ENCODE results near the gene NANOGP8.

GRCh38 chr15:35107122-35107521, 22.0 kb upstream of the NANOGP8 start:
- TF ChIP-seq SMC3 (conservative IDR thresholded peaks at IDR 0.05; ENCODE audit: poor library complexity) (no peak), CTCF (IDR thresholded peaks at IDR 0.05; ENCODE audit: poor library complexity, severe bottlenecking) (no peak), EZH2 (IDR thresholded peaks at IDR 0.05; ENCODE audit: borderline replicate concordance, insufficient read depth, low read length, poor library complexity, severe bottlenecking) (no peak), TAF1 (IDR thresholded peaks at IDR 0.05; ENCODE audit: low read depth) (no peak), REST (IDR thresholded peaks at IDR 0.05; ENCODE audit: borderline replicate concordance) (no peak)
